22Rv1 (cell line): ENCODE results near the gene FAF1.

Source experiments
- CTCF ChIP-seq: fragments of 450-650 bp; IDR thresholded peaks from 2 replicates; pipeline ENCODE4 v1.5.1; 2017; ENCODE audit warnings: mild to moderate bottlenecking
- ZFX ChIP-seq: fragments of 450-650 bp; IDR thresholded peaks from 2 replicates; pipeline ENCODE4 v1.6.1; 2017; ENCODE audit warnings: antibody characterized with exemption, borderline replicate concordance

DNA sequence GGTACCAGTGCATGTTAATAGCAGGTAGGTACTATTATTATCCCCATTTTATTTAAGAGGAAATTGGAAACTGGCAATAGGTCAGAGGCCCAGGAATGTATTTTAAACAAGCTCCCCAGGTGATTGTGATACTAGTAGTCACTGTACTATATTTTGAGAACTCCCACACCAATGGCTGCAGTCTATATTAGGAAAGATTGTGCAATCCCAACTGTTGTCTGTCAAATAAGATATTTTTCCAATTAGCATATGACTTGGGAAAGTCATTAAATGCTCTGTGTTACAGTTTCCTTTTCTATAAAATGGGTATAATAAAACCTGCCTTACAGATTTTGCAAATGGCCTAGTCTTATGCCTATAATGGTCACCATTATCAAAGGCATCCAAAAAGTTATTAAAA is 442.6 kb downstream of the FAF1 start:
- TF ChIP-seq CTCF (no peak), ZFX (no peak)
